OCI-LY3 (cell line): ENCODE results near the gene CAMKMT.

Experiments
- H2AFZ ChIP-seq: fragments of 200-600, 300-600 bp; shearing (Covaris generic); 2 replicates; pipeline ENCODE4 v1.6.0; 2014; ENCODE audit warnings: antibody characterized with exemption, low read depth, low read length
- H3K27ac ChIP-seq: fragments of 200-600, 300-600 bp; sonication (generic); 2 replicates; pipeline ENCODE4 v1.5.1; 2014; ENCODE audit warnings: mild to moderate bottlenecking, low read length, moderate library complexity, mixed read lengths
- H3K27me3 ChIP-seq: fragments of 200-600, 300-600 bp; sonication (generic); 2 replicates; pipeline ENCODE4 v1.6.1; 2014; ENCODE audit warnings: low read depth, low read length, mixed read lengths
- H3K36me3 ChIP-seq: fragments of 200-600, 300-600 bp; sonication (generic); replicated peaks from 2 replicates; pipeline ENCODE3; 2014; ENCODE audit warnings: low read depth, low read length, mixed read lengths
- H3K4me1 ChIP-seq: fragments of 300-600, 200-600 bp; sonication (generic); 2 replicates; pipeline ENCODE4 v1.6.1; 2014; ENCODE audit warnings: low read length, mixed read lengths
- H3K4me2 ChIP-seq: fragments of 200-600, 300-600 bp; sonication (generic); 2 replicates; pipeline ENCODE4 v1.6.1; 2014; ENCODE audit warnings: low read length, mixed read lengths
- H3K4me3 ChIP-seq: fragments of 300-600, 200-600 bp; sonication (generic); 2 replicates; pipeline ENCODE4 v1.5.1; 2014; ENCODE audit warnings: antibody characterized with exemption, mild to moderate bottlenecking, low read length, moderate library complexity
- H3K79me2 ChIP-seq: fragments of 300-600, 200-600 bp; shearing (Covaris generic); 2 replicates; pipeline ENCODE4 v1.6.1; 2014; ENCODE audit warnings: mild to moderate bottlenecking, low read length, mixed read lengths
- H3K9ac ChIP-seq: fragments of 300-600, 200-600 bp; shearing (Covaris generic); 2 replicates; pipeline ENCODE4 v1.6.0; 2014; ENCODE audit warnings: mild to moderate bottlenecking, low read length, moderate library complexity
- H3K9me3 ChIP-seq: fragments of 200-600, 300-600 bp; shearing (Covaris generic); 2 replicates; pipeline ENCODE4 v1.6.1; 2014; ENCODE audit warnings: low read length, mixed read lengths; ENCODE audit not compliant: insufficient read depth
- H4K20me1 ChIP-seq: fragments of 200-600, 300-600 bp; sonication (generic); 2 replicates; pipeline ENCODE4 v1.6.1; 2016; ENCODE audit warnings: low read length, mixed read lengths; ENCODE audit not compliant: insufficient read depth
- CTCF ChIP-seq: fragments of 200-600, 300-600 bp; sonication (generic); IDR thresholded peaks from 2 replicates; pipeline ENCODE4 v1.5.1; 2014; ENCODE audit warnings: antibody characterized with exemption, low read length, low read depth
- EZH2phosphoT487 ChIP-seq: fragments of 200-600 bp; shearing (Covaris generic); IDR thresholded peaks from 2 replicates; pipeline ENCODE4 v1.6.1; 2018; ENCODE audit warnings: antibody characterized with exemption, mixed run types, low read depth

CAMKMT gene

GRCh38 chr2:44789446-44789845, 427.7 kb downstream of the CAMKMT start:
- H3K9ac ChIP-seq: no peak overlapping the region
- H3K79me2 ChIP-seq: no peaks in the 10 kb centered on the region
- TF ChIP-seq EZH2phosphoT487 (no peak), CTCF (no peak)
- H3K27ac ChIP-seq: no peak overlapping the region
- H3K4me3 ChIP-seq: no peak overlapping the region
- H3K27me3 ChIP-seq: 0 out of 2 replicates have a peak, but pooled peaks cover 8% of the 10 kb centered on the region
- no peaks in the 10 kb centered on the region for H3K9me3 ChIP-seq
- H3K4me2 ChIP-seq: no peak overlapping the region
- H3K36me3 ChIP-seq: no peaks in the 10 kb centered on the region
- H3K4me1 ChIP-seq: no peaks in the 10 kb centered on the region
- H4K20me1 ChIP-seq: no peaks in the 10 kb centered on the region
- no peak overlapping the region for H2AFZ ChIP-seq

GRCh38 chr2:44789971-44790721, 428.4 kb downstream of the CAMKMT start:
- Histone ChIP-seq H3K9me3 (no peaks in the 10 kb centered on the region), H3K9ac (no peak overlapping the region), H3K4me3 (no peak overlapping the region), H3K4me1 (no peaks in the 10 kb centered on the region), H3K27ac (no peak overlapping the region), H4K20me1 (no peaks in the 10 kb centered on the region), H3K27me3 (0 out of 2 replicates have a peak, but pooled peaks cover 8% of the 10 kb centered on the region), H2AFZ (no peak overlapping the region), H3K4me2 (no peak overlapping the region), H3K79me2 (no peaks in the 10 kb centered on the region), H3K36me3 (no peaks in the 10 kb centered on the region)
- TF ChIP-seq EZH2phosphoT487 (no peak), CTCF (no peak)

- no peaks in the 10 kb centered on the region for H3K36me3 ChIP-seq
- no peak overlapping the region for H3K27ac ChIP-seq
- no peak overlapping the region for H3K9ac ChIP-seq
- H3K4me2 ChIP-seq: no peak overlapping the region
- H3K79me2 ChIP-seq: no peaks in the 10 kb centered on the region
- no peaks in the 10 kb centered on the region for H3K9me3 ChIP-seq
- TF ChIP-seq EZH2phosphoT487 (no peak), CTCF (no peak)
- H3K4me3 ChIP-seq: no peak overlapping the region
- no peaks in the 10 kb centered on the region for H4K20me1 ChIP-seq
- H3K4me1 ChIP-seq: no peaks in the 10 kb centered on the region
- no peak overlapping the region for H2AFZ ChIP-seq
- 0 out of 2 replicates have a peak, but pooled peaks cover 8% of the 10 kb centered on the region for H3K27me3 ChIP-seq
Measured at GRCh38 chr2:44793322-44793870, 431.6 kb downstream of the CAMKMT start.

GRCh38 chr2:44796771-44797170, 435.0 kb downstream of the CAMKMT start:
- no peaks in the 10 kb centered on the region for H3K36me3 ChIP-seq
- H4K20me1 ChIP-seq: no peaks in the 10 kb centered on the region
- TF ChIP-seq CTCF (no peak), EZH2phosphoT487 (no peak)

More at GRCh38 chr2:44796771-44797170, 435.0 kb downstream of the CAMKMT start:
- Histone ChIP-seq H3K4me1 (no peaks in the 10 kb centered on the region), H3K79me2 (no peaks in the 10 kb centered on the region), H3K4me2 (no peak overlapping the region), H2AFZ (no peak overlapping the region), H3K9me3 (no peaks in the 10 kb centered on the region), H3K9ac (no peak overlapping the region), H3K4me3 (no peak overlapping the region), H3K27ac (no peak overlapping the region), H3K27me3 (0 out of 2 replicates have a peak, but pooled peaks cover 8% of the 10 kb centered on the region)
